CD4-positive, alpha-beta T cell treated with Interleukin-15 for 4 hours (primary cell): ENCODE measurements around the gene MSANTD2.

Source experiments
- DNase-seq: peaks from one replicate; pipeline ENCODE4 v3.0.0-alpha.2; 2020; ENCODE audit warnings: low spot score

The MSANTD2 gene

DNA sequence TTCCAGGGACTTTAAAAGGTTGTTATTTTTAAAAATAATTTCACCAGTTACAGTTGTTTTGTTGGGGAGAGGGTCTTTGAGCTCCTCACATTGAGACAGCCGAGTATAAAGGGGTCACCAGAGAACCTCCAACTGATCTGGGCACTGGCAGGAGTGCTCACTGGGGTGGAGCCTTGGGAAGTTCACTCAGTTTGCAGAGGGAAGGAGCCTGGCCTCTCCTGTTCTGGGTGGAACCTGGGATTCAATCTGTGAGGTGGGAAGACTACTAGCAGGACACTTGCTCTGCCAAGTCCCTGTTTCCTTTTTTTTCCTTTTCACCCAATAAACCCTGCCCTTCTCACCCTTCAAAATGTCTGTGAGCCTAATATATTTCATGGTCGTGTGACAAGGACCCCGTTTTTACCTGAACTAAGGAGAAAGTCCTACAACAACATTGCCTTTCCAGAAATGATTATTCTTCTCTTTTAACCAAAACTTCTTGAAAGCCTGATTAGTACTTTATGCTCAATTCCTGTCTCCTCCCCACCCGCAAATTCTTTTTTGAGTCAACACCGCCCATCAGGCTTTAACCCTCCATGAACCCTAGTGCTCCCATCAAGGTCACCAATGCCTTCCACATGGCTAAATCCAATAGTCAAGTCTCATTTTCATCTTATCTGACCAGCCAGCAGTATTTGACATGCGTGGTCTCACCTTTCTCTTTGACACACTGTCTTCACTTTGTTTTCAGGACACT, 22.0 kb upstream of the MSANTD2 start:
- no peak for DNase-seq

- no peak for DNase-seq
Measured at GRCh38 chr11:124817036-124817435, 16.8 kb upstream of the MSANTD2 start.

DNA sequence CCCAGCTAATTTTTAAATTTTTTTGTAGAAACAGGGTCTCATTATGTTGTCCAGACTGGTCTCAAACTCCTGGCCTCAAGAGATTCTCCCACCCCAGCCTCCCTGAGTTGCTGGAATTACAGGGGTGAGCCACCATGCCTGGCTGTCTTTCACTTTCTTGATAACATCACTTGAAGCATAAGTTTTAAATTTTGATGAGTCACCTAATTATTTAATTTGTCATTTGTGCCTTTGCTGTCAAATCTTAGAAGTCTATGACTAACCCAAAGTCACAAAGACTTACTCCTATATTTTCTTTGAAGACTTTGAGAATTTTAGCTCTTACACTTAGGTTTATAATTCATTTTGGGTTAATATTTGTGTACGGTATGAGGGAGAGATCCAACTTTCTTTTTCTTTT, 14.5 kb upstream of the MSANTD2 start:
- no peak for DNase-seq

DNA sequence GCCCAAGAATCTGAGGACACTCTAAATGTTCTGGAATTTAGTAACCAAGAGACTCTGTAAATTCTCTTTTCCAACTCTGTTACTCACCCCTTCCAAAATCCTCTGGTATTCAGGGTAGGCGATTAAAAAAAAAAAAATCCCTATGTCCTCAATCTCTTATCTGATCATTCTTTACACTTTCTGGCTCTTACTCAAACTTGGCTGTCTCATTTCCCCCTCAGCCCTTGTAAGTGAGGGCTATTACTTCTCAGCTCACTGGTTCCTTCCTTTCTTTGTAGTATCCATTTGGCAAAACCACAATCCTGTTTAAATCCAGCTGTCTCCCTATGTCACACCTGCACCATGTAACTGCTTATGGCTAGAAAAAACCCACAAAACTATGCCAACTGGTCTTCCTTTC, 12.7 kb upstream of the MSANTD2 start:
- DNase-seq, result no peak

DNA sequence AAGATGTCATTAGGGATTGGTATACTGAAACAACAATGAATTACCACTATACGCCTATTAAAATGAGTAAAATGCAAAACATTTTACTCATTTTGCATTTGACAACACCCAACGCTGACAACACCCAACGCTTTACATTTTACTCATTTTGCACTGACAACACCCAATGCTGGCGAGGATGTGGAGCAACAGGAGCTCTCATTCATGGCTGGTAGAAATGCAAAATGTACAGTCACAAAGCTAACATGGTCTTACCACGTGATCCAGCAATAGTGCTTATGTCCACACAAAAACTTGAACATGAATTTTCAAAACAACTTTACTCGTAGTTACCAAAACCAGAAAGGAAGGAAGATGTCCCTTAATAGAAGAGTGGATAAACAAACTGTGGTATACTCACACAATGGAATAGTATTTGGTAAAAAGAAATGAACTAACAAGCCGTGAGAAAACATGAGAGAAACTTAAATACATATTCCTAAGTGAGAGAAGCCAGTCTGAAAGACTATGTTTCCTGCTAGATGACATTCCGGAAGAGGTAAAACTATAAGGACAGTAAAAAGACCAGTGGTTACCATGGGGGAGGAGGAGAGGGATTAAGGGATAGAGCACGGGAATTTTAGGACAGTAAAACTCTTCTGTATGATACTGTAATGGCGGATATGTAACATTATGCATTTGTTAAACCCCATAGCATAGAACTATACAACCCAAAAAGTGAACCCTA, 11.4 kb upstream of the MSANTD2 start:
- no peak for DNase-seq

DNA sequence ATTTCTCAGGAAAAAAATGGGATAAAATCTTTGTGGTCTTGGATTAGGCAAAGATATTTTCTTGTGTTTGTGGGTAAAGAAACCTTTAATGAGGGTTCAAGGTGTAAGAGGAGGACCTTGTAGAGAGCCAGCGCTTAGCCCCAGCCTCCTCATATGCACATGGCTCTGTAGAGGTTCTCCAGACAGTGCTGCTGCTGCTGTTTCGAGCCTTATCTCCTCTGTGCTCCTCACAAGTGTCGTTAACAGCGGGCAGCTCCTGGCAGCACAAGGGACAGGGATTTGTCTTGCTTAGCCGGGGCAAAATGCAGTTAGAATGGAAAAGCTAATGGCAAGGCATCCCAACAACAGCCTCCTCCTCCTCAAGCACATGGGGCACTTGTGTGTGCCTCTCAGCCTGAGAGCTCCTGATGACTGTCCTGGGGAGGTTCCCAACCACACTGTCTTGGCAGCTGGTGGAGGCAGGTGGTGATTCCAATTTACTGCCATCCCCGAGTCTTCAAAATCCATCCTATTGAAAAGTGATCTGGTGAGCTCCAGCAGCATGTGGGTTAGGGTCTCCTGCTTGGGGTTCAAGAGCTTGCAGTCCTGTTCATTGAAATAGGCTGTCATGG, 7.6 kb upstream of the MSANTD2 start:
- DNase-seq, result no peak

DNA sequence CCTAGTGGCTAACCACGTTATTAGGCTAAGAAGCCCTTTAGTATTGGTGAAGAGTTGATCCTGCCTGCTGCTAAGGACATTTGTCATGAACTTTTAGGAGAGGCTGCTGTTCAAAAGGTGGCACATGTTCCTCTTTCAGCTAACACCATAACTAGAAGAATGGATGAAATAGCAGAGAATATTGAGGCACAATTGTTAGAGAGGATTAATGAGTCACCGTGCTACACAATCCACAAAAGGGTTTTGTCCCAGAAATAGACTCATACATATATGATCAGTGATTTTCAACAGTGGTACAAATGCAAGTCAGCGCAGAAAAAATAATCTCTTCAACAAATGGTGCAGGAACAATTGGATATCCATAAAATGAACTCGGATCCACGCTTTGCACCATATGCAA, 7.0 kb upstream of the MSANTD2 start:
- DNase-seq, result no peak

- DNase-seq, result no peak
Measured at GRCh38 chr11:124804884-124805283, 4.7 kb upstream of the MSANTD2 start.

- DNase-seq, result no peak
Measured at GRCh38 chr11:124801636-124802312, 1.6 kb upstream of the MSANTD2 start.

DNA sequence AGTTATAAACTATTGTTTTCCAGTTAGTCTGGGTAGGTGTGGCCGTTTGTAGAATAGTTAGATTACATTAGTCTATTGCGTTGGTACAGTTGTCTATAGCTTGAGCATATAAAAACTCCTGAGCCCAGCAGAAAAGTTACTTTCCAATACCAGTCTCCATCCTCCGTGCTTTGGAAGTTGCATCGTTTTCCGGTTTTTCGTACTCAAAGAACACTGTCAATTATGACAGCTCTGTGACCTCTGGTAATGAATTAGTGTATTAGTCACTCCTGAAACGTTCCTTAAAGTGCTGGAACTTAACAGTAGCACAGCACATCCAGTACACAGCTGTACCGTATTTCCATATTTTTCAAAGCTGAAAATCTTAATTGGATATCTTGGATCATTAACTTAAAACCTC, 808 bp upstream of the MSANTD2 start:
- DNase-seq, result no peak

DNA sequence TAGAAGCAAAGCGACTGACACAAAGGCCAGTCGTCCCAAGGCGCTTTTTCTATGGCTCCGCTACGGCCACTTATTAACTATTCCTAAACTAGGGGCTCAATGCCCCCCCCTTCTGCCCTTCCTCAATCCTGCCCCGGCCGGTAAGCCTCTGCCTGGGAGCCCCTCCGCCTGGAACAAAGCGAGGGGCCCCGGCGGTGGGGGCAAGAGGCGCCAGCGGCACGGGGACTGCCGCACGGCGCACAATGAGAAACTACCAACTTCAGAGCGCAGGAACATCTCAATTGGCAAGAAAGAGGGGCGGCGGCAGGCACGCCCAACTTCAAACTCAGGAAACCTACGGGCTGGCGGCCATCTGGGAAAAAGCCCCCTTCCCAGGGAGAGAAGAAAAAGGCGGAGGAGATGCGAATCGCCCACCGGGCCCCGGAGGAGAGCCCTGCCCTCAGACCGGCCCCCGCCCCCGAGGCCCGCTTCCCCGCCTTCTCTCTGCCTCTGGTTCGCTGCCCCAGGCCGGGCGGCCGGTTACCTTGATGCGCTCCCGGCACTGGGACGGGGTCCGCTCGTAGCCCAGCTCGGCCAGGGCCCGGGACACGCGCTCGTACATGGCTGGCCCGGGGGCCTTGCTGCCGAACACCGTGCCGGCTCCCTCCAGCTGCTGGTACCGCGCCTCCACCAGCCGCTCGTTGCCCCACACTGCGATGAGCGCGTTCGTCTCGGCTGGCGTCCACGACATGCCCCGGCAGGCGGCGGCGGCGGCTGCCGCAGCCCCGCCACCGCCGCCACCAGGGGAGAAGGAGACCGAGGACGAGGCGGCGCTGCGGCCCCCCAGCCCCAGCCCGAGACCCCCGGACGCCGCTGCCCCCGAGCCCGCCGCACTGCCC, 619 bp downstream of the MSANTD2 start:
- peak; percentile 17 for DNase-seq

DNA sequence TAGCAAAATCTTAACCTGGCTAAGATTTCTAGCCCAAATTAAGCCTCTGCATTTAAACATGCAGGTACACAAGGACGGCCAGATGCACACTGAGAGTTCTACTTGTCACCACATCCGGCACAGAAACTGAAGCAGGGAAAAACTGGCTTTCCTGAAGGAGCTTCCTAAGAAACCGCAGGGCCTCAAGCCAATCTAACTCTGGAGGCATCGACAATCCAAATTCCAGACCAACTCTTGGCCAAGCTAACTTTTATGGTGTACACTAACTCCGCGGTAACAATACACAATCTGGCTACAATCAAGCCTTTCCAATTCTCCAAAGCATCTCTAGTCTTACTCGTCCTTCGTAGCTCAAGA, 1.2 kb downstream of the MSANTD2 start:
- DNase-seq, result no peak

GRCh38 chr11:124796312-124796711, 3.9 kb downstream of the MSANTD2 start:
- no peak for DNase-seq

GRCh38 chr11:124793466-124794278, 6.5 kb downstream of the MSANTD2 start:
- peak; percentile 59 for DNase-seq

- DNase-seq, result no peak
Measured at GRCh38 chr11:124791626-124792341, 8.4 kb downstream of the MSANTD2 start.

DNA sequence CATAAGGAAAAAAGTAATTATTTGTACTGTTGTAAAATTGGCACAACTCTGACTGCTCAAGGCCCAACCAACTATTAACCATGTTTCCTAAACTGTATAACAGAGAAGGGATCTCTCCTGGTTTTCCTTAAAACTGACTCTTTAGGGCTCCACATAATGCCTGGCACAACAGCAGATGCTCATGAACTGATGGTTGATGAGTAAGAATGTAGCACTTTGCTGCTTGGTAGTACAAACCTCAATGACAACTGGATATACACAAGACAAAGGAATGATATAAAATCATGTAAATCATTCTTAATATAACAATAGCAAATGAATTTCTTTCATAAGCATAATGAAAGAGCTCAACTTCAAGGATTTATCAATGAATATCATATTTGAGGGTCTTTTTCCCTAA, 11.7 kb downstream of the MSANTD2 start:
- DNase-seq, result no peak

- no peak for DNase-seq
Measured at GRCh38 chr11:124784051-124784450, 16.2 kb downstream of the MSANTD2 start.

DNA sequence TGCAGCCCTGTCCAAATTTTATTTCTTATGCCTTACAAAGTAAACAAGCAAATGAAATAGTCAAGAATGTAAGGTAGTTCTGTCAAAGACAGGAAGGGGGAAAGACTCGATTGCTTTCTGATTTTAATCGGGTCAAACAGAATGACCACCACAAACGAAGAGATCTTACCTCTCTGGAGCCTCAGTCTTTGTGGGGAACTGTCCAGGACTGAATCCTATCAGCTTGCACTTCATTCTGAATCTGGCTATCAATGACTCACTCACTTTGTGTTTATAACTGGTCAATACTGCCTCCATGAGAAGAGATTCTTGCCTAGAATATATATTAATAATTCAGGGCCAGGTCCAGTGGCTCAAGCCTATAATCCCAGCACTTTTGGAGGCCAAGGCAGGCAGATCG, 17.2 kb downstream of the MSANTD2 start:
- no peak for DNase-seq

DNA sequence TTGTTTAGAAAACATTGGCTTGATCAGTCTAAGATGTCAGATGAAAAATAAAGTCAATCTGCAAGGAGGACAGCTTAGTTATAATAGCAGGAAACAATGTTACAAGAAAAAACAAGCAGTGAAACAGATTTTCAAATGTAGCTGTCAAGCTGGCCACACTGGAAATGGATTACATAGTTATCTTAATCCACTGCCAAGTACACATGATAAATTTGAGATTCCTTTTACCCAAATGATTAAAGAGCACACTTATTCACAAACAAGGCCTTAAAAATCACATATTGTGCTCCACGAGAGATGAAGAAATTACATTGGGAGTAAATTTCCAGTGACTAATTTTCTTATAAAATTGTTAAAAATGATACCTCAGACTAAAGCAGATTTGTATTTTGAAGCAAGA, 20.6 kb downstream of the MSANTD2 start:
- DNase-seq, result no peak

- no peak for DNase-seq
Measured at GRCh38 chr11:124778281-124778680, 21.9 kb downstream of the MSANTD2 start.
